AG09309 (cell line): Measurements from ENCODE around the gene ST3GAL5.
A peak's percentile ranks its signal among the peaks of the same experiment; 100 is the strongest.

Experiments
- DNase-seq: peaks from one replicate; pipeline ENCODE4 v3.0.0-alpha.2; 2010; ENCODE audit warnings: low read depth
- H3K4me3 ChIP-seq: 2 replicates; pipeline ENCODE4 v1.5.1; 2011; ENCODE audit warnings: mild to moderate bottlenecking, low read depth, low read length, moderate library complexity; ENCODE audit not compliant: control insufficient read depth
- TF ChIP-seq, protein P1 (sequence below): IDR thresholded peaks from 2 replicates; pipeline ENCODE4 v1.5.1; 2011; ENCODE audit warnings: mild to moderate bottlenecking, low read depth, low read length, inconsistent platforms; ENCODE audit not compliant: insufficient read depth, control insufficient read depth; ENCODE audit errors: missing control alignments

Gene ST3GAL5

DNA sequence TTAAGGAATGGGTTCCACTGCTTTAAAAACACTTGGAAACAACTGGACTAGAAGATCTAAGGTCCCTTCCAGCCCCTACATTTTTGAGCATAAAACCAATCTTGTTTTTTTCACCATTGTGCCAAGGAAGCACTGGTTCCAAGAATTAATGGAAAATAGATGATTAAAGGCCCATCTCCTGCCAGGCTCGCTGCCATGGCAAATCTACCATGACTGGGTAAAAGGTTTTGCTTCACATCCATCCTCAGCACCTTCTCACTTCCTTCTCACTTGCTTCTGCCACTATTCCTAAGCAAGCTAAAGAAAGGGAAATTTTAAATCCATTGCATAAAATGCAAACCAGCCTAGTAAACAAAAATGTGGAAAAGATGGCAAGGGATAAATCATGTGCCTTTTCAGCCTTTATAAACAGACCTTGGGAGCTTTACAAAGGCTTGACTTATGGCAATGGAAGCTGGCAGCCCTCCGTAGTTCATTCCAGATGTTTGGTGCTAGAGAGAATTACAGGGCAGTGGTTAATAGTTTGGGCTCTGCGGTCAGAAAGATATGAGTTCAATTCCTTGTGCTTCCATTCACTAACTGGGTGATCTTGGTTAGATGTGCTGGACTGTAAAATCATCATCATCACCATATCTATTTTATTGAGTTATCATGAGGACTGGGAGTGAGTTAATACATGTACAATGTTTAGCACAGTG is 27.0 kb upstream of the ST3GAL5 start:
- TF ChIP-seq, protein P1, sequence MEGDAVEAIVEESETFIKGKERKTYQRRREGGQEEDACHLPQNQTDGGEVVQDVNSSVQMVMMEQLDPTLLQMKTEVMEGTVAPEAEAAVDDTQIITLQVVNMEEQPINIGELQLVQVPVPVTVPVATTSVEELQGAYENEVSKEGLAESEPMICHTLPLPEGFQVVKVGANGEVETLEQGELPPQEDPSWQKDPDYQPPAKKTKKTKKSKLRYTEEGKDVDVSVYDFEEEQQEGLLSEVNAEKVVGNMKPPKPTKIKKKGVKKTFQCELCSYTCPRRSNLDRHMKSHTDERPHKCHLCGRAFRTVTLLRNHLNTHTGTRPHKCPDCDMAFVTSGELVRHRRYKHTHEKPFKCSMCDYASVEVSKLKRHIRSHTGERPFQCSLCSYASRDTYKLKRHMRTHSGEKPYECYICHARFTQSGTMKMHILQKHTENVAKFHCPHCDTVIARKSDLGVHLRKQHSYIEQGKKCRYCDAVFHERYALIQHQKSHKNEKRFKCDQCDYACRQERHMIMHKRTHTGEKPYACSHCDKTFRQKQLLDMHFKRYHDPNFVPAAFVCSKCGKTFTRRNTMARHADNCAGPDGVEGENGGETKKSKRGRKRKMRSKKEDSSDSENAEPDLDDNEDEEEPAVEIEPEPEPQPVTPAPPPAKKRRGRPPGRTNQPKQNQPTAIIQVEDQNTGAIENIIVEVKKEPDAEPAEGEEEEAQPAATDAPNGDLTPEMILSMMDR: no peak
- DNase-seq: peak; percentile 75
- no peak overlapping the region for H3K4me3 ChIP-seq

GRCh38 chr2:85914922-85915321 is 26.1 kb upstream of the ST3GAL5 start:
- no peak overlapping the region for H3K4me3 ChIP-seq
- no peak for DNase-seq
- TF ChIP-seq, protein P1: no peak

DNA sequence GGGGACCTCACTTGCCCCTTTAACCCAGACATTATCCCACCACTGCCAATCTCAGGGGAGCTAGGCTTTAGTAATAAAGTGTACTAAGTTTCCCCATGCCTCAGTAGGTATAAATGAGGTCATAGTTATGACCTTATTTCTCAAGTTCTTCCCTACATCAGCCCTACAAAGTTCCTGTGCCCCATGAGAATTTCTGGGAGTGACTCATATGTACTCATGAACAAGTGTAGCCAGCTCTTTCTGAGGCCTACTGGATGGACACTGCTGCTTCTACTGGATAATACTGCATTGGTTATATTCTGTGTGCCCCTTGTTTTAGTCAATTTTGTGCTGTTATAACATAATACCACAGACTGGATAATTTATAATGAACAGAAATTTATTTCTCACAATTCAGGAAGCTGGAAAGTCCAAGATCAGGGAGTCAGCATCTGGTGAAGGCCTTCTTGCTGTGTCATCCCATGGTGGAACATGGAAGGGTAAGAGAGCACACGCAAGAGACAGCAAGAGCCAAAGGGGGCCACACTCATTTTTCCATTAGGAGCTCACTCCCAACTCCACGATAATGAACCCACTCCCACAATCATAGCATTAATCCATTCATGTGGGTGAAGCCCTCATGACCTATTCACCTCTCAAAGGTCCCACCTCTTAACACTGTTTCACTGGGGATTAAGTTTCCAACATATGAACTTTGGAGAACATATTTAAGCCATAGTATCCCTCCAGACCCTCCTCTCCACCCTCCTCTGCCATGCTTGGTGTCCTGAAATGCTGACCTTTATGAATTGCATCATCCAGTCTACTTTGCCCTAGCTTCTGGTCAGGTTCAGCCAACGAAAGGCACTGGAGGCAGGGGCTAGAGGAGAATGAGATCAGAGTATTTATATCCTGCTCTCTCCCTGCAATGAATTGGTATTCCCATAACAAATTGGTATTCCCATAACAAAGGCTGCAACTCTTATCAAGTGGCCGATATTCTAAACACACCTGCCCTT is 25.4 kb upstream of the ST3GAL5 start:
- no peak overlapping the region for H3K4me3 ChIP-seq
- no peak for DNase-seq
- TF ChIP-seq, protein P1: no peak

- H3K4me3 ChIP-seq: no peak overlapping the region
- TF ChIP-seq, protein P1: no peak
- no peak for DNase-seq
These were observed 23.3 kb upstream of the ST3GAL5 start for GRCh38 chr2:85911814-85912692.

- DNase-seq: no peak
- no peak overlapping the region for H3K4me3 ChIP-seq
- TF ChIP-seq, protein P1: no peak
These were observed 22.3 kb upstream of the ST3GAL5 start for GRCh38 chr2:85911097-85911496.

- DNase-seq: no peak
- H3K4me3 ChIP-seq: no peak overlapping the region
- TF ChIP-seq, protein P1: no peak
These were observed 20.2 kb upstream of the ST3GAL5 start for GRCh38 chr2:85909005-85909404.
